K562 (cell line): ENCODE data around the gene MCC. TPM values are rescaled to one million over a fixed set of nuclear protein-coding genes. Genes with fewer than 3 reads are reported as not detected.

Experiments
- ARHGAP35 ChIP-seq: fragments of 450-650 bp; IDR thresholded peaks from 2 replicates; pipeline ENCODE4 v1.6.1; 2018; ENCODE audit not compliant: partially characterized antibody
- ASH1L ChIP-seq: fragments of 450-650 bp; IDR thresholded peaks from 2 replicates; pipeline ENCODE4 v1.6.1; 2018; ENCODE audit warnings: borderline replicate concordance, mild to moderate bottlenecking, low read depth; ENCODE audit not compliant: partially characterized antibody
- CSDE1 ChIP-seq, 2 experiments: fragments of 450-650 bp; IDR thresholded peaks; 2 replicates each; pipeline ENCODE4 v1.6.1; 2016; ENCODE audit warnings: mild to moderate bottlenecking in 1 of 2
- DMBX1 ChIP-seq: fragments of 250-450 bp; sonication (Bioruptor Pico); IDR thresholded peaks from 2 replicates; pipeline ENCODE4 v1.8.0; 2022; ENCODE audit warnings: inconsistent platforms, mild to moderate bottlenecking, moderate library complexity, borderline replicate concordance
- MAFF ChIP-seq: IDR thresholded peaks from 2 replicates; pipeline ENCODE4 v1.6.1; 2012; ENCODE audit warnings: low read length, improper control_type of control experiment
- MAFK ChIP-seq: IDR thresholded peaks from 2 replicates; pipeline ENCODE4 v1.6.1; 2011; ENCODE audit warnings: low read length, improper control_type of control experiment
- MAX ChIP-seq: sonication (generic); formaldehyde crosslinking; IDR thresholded peaks from 2 replicates; pipeline ENCODE4 v1.9.0; 2022; ENCODE audit warnings: mild to moderate bottlenecking, missing genetic modification reagents
- POLR2G ChIP-seq: fragments of 200-400 bp; formaldehyde crosslinking; IDR thresholded peaks from 2 replicates; pipeline ENCODE4 v1.6.1; 2017; ENCODE audit warnings: low read depth, mild to moderate bottlenecking, antibody characterized with exemption, low read length, moderate library complexity
- SAFB ChIP-seq: fragments of 200-400 bp; formaldehyde crosslinking; IDR thresholded peaks from 2 replicates; pipeline ENCODE4 v1.6.1; 2017; ENCODE audit warnings: low read depth, low read length, borderline replicate concordance
- TAF9B ChIP-seq: fragments of 450-650 bp; IDR thresholded peaks from 2 replicates; pipeline ENCODE4 v1.6.1; 2018; ENCODE audit warnings: mild to moderate bottlenecking; ENCODE audit not compliant: partially characterized antibody
- TEAD4 ChIP-seq, 2 experiments: sonication (generic) in 1 of 2; formaldehyde crosslinking in 1 of 2; IDR thresholded peaks; 2 replicates each; pipeline versions ENCODE4 v1.6.1 to v1.8.0; 2012 to 2022; ENCODE audit warnings: borderline replicate concordance in 1 of 2, inconsistent platforms in 1 of 2, low read length in 1 of 2, mild to moderate bottlenecking in 1 of 2, missing genetic modification reagents in 1 of 2
- USF2 ChIP-seq: sonication (generic); formaldehyde crosslinking; IDR thresholded peaks from 2 replicates; pipeline ENCODE4 v1.5.0; 2020; ENCODE audit warnings: missing genetic modification reagents
- YY1 ChIP-seq, 3 experiments: IDR thresholded peaks; 2 replicates each; pipeline ENCODE4 v1.6.1; 2011; ENCODE audit warnings: low read length in 2 of 3, mild to moderate bottlenecking in 2 of 3, moderate library complexity in 2 of 3, borderline replicate concordance in 1 of 3, control low read depth in 1 of 3, low read depth in 1 of 3; ENCODE audit not compliant: insufficient read depth in 3 of 3, insufficient replicate concordance in 2 of 3, control insufficient read depth in 1 of 3, insufficient read length in 1 of 3; ENCODE audit errors: extremely low read depth in 1 of 3
- ZFP36 ChIP-seq: fragments of 150-350 bp; IDR thresholded peaks from 2 replicates; pipeline ENCODE4 v1.6.1; 2018; ENCODE audit warnings: low read length, low read depth; ENCODE audit not compliant: partially characterized antibody
- ZNF23 ChIP-seq: fragments of 250-450 bp; sonication (Bioruptor Pico); IDR thresholded peaks from 2 replicates; pipeline ENCODE4 v1.4.0; 2020; ENCODE audit warnings: mild to moderate bottlenecking
- ZNF253 ChIP-seq: fragments of 250-450 bp; sonication (Bioruptor Pico); conservative IDR thresholded peaks from 2 replicates; pipeline ENCODE4 v1.6.1; 2021; ENCODE audit warnings: mild to moderate bottlenecking
- ZNF436 ChIP-seq: fragments of 250-450, 450-650 bp; sonication (Bioruptor Pico); formaldehyde crosslinking; IDR thresholded peaks from 2 replicates; pipeline ENCODE4 v1.7.0; 2020; ENCODE audit warnings: mild to moderate bottlenecking
- polyA plus RNA-seq, 8 experiments: library from polyadenylated mRNA; depleted of rRNA in 4 of 8; stranded (reverse) in 5 of 8; unstranded in 3 of 8; fragments of >200 nt; fragmentation: Nextera tagmentation in 2 of 8; fragmentation: Illumina TruSeq in 1 of 8; extraction: Ambion mirVana in 2 of 8; extraction: Trizol in 1 of 8; gene quantifications; 2 replicates each; pipeline versions ENCODE4 v1.2.1 to v1.2.3, GENCODE V29; 2011 to 2014; ENCODE audit warnings: inconsistent platforms in 1 of 8, missing spikeins in 1 of 8
- total RNA-seq, 7 experiments: library from RNA; depleted of rRNA in 6 of 7; stranded (reverse); fragments of >200 nt in 6 of 7; fragmentation: Illumina TruSeq in 2 of 7; extraction: Trizol in 2 of 7; gene quantifications; 2 replicates each; pipeline versions ENCODE4 v1.2.1 to v1.2.3, GENCODE V29; 2011 to 2021; ENCODE audit warnings: low replicate concordance in 1 of 7
- TF ChIP-seq, protein P1 (sequence below): fragments of 250-450 bp; sonication (Bioruptor Pico); IDR thresholded peaks from 2 replicates; pipeline ENCODE4 v1.4.0; 2020; ENCODE audit warnings: mild to moderate bottlenecking, moderate library complexity
- TF ChIP-seq, protein P2 (sequence below): fragments of 450-650 bp; IDR thresholded peaks from 2 replicates; pipeline ENCODE4 v1.6.1; 2016; ENCODE audit warnings: mild to moderate bottlenecking

Gene MCC
- total and polyA plus RNA-seq, 9 of the 15 experiments (the other 6 are each of a cell fraction or from before 2014, with no cell fraction given): 0.04 to 0.24 (median 0.06) TPM; not detected in 1

DNA sequence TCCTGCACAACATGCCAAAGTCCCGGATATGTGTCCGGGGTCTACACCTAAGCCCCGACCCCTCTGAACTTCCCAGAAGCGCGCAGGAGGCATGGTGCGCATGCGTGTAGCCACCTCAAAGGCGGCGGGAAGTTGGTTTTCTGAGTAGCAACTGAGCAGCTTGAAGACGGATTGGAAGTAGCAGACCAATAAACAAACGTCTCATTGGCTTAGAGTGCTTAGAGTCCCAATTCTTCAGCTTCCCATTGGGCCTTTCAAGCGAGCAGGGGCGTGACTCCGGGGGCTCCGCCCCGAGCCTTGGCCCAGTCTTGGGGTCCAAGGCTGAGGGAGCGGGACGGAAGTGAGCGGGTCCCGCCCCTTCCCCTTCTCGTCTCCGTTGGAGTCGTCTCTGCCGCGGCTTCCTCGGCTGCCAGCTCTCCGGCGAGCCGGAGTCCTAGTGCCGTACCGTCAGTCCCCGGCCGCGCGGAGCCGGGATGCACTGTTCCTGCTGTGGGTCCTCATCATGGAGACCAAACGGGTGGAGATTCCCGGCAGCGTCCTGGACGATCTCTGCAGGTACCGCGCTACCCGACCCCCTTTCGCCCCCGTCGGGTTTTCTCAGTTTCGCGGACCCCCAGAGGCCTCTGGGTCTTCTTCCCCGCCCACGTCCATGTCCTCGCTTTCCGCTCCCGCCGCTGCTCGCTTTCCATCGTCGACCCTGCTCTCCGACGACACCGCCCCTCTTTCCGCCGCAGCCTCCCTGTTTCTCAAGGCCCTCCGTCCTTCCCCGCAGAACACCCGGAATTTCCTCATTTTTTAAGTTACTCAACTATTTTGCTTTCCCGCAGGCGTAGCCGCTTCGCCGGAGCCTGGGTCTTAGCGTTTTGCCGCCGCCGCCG is 511.6 kb downstream of the MCC start, which contains the start of gene DCP2 (continued):
- TF ChIP-seq USF2: no peak
- TF ChIP-seq ASH1L: peak; percentile 95
- no peak for TF ChIP-seq MAFF
- TF ChIP-seq, protein P1, sequence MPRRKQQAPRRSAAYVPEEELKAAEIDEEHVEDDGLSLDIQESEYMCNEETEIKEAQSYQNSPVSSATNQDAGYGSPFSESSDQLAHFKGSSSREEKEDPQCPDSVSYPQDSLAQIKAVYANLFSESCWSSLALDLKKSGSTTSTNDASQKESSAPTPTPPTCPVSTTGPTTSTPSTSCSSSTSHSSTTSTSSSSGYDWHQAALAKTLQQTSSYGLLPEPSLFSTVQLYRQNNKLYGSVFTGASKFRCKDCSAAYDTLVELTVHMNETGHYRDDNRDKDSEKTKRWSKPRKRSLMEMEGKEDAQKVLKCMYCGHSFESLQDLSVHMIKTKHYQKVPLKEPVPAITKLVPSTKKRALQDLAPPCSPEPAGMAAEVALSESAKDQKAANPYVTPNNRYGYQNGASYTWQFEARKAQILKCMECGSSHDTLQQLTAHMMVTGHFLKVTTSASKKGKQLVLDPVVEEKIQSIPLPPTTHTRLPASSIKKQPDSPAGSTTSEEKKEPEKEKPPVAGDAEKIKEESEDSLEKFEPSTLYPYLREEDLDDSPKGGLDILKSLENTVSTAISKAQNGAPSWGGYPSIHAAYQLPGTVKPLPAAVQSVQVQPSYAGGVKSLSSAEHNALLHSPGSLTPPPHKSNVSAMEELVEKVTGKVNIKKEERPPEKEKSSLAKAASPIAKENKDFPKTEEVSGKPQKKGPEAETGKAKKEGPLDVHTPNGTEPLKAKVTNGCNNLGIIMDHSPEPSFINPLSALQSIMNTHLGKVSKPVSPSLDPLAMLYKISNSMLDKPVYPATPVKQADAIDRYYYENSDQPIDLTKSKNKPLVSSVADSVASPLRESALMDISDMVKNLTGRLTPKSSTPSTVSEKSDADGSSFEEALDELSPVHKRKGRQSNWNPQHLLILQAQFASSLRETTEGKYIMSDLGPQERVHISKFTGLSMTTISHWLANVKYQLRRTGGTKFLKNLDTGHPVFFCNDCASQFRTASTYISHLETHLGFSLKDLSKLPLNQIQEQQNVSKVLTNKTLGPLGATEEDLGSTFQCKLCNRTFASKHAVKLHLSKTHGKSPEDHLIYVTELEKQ (CRISPR knock-in tag): no peak
- TF ChIP-seq ZNF253: no peak
- TF ChIP-seq TAF9B: peak; percentile 87
- TF ChIP-seq DMBX1: no peak
- no peak for TF ChIP-seq ARHGAP35
- TF ChIP-seq ZFP36: no peak
- no peak; a peak in 1 of 4 replicates for TF ChIP-seq CSDE1 (IDR thresholded peaks at IDR 0.05)
- no peak for TF ChIP-seq ZNF23
- TF ChIP-seq ZNF436 (CRISPR knock-in tag): no peak
- TF ChIP-seq, protein P2, sequence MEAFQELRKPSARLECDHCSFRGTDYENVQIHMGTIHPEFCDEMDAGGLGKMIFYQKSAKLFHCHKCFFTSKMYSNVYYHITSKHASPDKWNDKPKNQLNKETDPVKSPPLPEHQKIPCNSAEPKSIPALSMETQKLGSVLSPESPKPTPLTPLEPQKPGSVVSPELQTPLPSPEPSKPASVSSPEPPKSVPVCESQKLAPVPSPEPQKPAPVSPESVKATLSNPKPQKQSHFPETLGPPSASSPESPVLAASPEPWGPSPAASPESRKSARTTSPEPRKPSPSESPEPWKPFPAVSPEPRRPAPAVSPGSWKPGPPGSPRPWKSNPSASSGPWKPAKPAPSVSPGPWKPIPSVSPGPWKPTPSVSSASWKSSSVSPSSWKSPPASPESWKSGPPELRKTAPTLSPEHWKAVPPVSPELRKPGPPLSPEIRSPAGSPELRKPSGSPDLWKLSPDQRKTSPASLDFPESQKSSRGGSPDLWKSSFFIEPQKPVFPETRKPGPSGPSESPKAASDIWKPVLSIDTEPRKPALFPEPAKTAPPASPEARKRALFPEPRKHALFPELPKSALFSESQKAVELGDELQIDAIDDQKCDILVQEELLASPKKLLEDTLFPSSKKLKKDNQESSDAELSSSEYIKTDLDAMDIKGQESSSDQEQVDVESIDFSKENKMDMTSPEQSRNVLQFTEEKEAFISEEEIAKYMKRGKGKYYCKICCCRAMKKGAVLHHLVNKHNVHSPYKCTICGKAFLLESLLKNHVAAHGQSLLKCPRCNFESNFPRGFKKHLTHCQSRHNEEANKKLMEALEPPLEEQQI: no peak; the same call in 1 of the 2 replicates
- peak; percentile 99 for TF ChIP-seq POLR2G
- no peak for TF ChIP-seq TEAD4 (IDR thresholded peaks at IDR 0.05; ENCODE audit: low read length)
- no peak for TF ChIP-seq TEAD4 (CRISPR knock-in tag; IDR thresholded peaks at IDR 0.05; ENCODE audit: borderline replicate concordance)
- TF ChIP-seq SAFB: no peak
- TF ChIP-seq YY1 (IDR thresholded peaks at IDR 0.05; ENCODE audit: borderline replicate concordance in 1 of 3, control insufficient read depth in 1 of 3, extremely low read depth in 1 of 3, insufficient read depth in 3 of 3, insufficient read length in 1 of 3, insufficient replicate concordance in 2 of 3, low read depth in 1 of 3, low read length in 2 of 3): peak in 2 of 3 experiments; percentile 60 to 73
- peak; percentile 59 for TF ChIP-seq MAX (CRISPR knock-in tag)
- no peak for TF ChIP-seq MAFK
